HG02642 (cell line): ENCODE results near the gene ZNF853.

Source experiments
- ATAC-seq: cut with Tn5 transposase; IDR thresholded peaks from one replicate; pipeline ENCODE4 v1.9.1; 2021; ENCODE audit warnings: mild to moderate bottlenecking; ENCODE audit not compliant: unreplicated experiment, poor library complexity

ZNF853 gene

GRCh38 chr7:6604458-6604857 lies 11.0 kb upstream of the ZNF853 start:
- no peak for ATAC-seq

DNA sequence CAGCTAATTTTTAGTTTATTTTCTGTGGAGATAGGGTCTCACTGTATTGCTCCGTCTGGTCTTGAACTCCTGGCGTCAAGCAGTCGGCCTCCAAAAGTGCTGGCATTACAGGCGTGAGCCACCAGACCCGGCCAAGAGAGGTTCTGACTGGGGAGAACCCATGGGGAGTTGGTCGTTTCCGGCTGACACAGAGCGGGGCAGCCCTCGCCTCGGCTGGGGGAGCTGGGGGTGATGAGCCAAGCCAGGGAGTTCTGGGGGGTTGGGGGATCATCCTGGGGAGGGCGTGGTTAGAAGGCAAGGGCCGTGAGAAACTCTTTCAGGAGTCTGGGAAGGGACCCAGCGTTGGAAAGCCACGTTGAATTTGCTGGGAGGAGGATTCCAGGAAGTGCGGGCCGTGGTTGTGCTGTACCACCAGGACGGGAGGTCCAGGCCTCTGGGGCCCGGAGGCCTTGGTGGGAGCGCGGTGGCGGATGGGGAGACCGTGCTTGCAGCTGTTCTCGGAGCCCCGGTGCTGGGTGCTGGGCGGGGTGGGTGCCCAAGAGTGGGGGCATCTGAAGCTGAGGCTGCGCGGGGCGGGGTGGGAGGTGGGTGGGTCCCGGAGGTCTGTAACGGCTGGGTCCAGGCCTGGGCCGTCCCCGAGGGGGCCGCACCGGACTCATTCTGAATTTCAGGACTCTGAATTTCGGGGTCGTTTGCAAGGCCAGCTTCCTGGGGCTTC lies 8.4 kb upstream of the ZNF853 start:
- ATAC-seq, result no peak

DNA sequence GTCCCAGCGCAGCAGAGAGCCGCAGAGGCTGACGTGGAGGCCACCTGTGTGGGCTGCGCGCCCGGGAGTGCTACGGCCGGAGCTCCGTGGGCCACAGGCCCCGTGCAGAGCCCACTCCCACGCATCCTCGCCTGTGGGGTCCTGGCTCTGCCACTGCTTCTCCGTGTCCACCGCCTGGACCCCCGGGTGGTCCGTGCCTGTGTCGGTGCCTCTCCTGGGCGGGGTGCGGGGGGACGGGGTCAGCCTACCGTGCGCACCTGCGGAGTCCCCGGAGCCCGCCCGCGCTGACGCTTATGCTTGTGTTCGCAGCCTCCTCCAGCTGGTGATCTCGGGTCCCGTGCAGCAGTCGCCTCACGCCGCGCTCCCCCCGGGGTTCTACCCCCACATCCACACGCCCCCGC lies 7.8 kb upstream of the ZNF853 start:
- no peak for ATAC-seq

GRCh38 chr7:6608081-6608480 lies 7.3 kb upstream of the ZNF853 start:
- ATAC-seq, result no peak

DNA sequence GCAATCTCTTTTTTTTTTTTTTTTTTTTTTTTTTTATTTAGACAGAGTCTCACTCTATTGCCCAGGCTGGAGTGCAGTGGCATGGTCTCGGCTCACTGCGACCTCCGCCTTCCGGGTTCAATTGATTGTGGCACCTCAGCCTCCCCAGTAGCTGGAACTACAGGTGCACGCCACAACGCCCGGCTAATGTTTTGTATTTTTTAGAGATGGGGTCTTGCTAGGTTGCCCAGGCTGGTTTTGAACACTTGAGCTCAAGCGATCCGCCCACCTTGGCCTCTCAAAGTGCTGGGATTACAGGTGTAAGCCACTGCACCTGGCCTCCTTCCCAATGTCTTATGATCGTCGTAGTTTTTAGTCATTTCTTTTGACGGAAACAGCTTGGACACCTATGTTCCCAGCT lies 6.6 kb upstream of the ZNF853 start:
- no peak for ATAC-seq

GRCh38 chr7:6612819-6613218 lies 2.6 kb upstream of the ZNF853 start:
- no peak for ATAC-seq

DNA sequence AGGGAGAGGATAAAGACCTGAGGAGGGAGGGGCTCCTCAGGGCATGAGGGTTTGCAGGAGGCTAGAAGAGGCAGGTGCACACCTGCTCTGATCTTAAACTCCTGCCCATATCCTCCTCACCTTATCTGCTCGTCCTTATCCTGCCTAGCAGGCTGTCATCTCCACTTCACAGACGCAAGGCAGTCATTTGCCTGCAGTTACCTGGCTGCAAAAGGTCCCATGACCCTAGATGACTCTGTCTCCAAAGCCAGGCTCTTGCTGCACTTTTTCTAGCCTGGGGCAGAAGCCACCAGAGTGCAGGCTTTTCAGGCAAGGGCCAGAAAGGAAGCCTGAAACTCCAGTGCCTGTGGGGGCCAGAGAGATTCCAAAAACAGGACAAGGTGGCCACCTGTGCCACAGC lies 1.7 kb upstream of the ZNF853 start:
- ATAC-seq, result no peak

GRCh38 chr7:6615723-6616555 lies 529 bp downstream of the ZNF853 start:
- ATAC-seq, result no peak

DNA sequence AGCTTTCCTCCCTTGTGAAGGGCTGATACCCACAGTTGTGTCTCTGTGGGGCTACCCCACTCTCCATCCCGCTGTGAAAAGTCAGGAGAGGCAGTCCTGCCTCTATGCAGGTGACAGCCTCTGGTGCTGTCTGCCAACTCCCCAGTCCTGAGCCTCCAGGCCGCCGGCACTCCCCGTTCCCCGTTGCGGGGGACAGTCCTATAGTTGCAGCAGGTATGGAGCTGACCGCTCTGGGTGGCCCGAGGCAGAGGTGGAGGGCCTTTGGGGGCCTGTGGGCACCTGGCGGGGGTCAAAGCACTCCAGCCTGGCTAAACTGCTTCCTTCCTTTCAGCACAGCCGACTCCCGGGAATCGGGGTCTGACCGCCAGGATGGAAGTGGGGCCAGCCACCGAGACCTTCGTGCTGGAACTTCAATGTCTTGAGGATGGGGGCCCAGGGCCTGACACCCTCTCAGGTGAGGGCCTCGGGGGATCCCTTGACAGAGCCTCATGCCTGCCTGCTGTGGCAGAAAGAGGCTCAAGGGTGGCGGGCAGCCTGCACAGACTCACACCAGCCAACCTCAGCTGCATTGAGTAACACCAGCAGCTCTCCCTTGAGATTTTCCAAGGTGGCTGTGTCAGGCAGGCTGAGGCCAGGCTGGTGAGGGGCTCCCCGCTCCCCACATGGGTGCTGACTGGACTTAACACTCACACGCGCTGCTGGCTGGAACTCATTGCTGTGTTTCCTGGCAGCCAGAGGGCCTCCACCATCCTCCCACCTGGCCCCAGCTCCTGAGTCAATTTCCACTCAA lies 1.6 kb downstream of the ZNF853 start:
- ATAC-seq, result no peak

- ATAC-seq, result no peak
Measured at GRCh38 chr7:6618621-6619020, 3.2 kb downstream of the ZNF853 start.

DNA sequence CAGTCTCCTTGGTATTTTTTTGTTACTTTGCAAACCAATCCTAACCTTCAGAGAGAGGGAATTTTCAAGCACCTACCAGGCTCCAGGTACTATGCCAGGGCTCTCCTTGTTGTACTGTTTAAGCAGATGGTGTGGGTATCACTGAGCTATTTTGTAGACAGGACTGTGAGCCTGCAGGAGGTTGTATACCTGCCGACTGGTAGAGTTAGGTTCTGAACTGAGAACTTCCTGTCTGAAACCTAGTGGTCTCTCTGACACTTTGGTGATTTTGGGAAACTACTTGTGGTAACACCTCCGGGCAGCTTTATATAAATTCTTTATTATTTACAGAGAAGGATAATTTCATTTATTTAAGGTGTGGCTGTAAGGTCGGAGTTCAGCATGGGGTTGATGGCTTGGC lies 4.6 kb downstream of the ZNF853 start:
- ATAC-seq, result no peak

DNA sequence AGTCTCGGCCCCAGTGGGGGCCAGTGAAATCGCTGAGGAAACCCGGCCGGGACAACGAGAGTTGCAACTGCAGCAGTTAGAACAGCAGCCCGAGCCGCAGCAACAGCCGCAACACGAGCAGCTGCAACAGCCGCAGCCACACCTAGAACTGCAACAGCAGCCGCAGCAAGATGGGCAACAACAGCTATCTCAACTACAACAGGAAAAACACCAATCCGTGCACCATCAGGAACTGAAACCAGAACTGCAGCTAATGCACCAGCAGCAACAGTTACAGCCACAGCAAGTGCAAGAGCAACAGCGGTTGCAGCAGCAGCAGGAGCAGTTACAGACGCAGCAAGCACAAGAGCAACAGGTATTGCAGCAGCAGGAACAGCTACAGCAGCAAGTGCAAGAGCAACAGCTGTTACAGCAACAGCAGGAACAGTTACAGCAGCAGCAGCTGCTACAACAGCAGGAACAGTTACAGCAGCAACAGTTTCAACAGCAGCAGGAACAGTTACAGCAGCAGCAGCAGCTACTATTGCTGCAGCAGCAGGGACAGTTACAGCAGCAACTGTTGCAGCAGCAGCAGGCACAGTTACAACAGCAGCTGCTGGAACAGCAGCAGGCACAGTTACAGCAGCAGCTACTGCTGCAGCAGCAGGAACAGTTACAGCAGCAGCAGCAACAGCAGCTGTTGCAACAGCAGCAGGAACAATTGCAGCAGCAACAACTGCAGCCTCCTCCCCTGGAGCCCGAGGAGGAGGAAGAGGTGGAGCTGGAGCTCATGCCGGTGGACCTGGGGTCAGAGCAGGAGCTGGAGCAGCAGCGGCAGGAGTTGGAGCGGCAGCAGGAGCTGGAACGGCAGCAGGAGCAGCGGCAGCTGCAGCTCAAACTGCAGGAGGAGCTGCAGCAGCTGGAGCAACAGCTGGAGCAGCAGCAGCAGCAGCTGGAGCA lies 6.1 kb downstream of the ZNF853 start:
- no peak for ATAC-seq

DNA sequence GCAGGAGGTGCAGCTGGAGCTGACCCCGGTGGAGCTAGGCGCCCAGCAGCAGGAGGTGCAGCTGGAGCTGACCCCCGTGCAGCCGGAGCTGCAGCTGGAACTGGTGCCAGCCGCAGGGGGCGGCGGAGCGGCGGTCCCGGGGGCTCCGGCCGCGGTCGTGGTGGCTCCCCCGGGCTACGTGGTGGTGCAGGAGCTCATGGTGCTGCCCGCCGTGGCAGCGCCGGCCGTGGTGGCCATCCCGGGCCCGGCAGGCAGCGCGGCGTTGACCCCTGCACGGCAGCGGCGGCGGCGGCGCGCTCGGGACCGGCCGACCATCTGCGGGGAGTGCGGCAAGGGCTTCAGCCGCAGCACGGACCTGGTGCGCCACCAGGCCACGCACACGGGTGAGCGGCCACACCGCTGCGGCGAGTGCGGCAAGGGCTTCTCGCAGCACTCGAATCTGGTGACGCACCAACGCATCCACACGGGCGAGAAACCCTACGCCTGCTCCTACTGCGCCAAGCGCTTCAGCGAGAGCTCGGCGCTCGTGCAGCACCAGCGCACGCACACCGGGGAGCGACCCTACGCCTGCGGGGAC lies 6.8 kb downstream of the ZNF853 start:
- no peak for ATAC-seq

DNA sequence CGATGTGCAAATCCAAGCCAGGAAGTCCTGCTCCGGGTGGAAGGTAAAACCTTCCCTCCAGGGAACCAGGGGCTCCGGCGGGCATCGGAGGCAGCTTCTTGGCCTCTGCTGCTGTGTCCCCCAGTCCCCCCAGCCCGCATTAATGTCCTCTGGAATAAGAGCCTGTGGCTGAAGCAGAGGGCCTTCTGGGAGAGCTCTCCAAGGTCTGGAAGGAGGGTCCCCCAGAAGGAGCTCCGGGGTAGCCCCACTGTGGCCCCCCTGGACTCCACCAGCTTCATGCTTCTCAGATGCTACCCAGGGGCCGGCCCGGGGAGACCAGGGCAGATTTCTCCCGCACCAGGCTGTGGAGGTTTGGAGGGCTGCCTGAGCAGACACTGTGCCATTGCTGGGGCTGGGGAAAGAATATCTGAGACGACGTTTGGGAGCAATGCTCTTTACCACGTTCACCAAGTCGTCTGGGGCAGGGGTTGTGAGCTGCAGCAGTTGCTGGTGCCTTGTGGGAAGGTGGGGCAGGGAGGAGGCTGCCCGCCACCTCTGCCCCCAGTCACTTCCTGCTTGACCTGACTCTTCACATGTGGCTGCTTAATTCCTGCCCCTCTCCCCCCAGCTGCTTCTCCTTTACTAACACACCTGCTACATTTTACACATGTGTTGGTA lies 8.3 kb downstream of the ZNF853 start:
- no peak for ATAC-seq

GRCh38 chr7:6624246-6624611 lies 8.8 kb downstream of the ZNF853 start:
- no peak for ATAC-seq

- ATAC-seq, result no peak
Measured at GRCh38 chr7:6628045-6628444, 12.6 kb downstream of the ZNF853 start.

- no peak for ATAC-seq
Measured at GRCh38 chr7:6630007-6630849, 14.8 kb downstream of the ZNF853 start.

GRCh38 chr7:6631605-6632004 lies 16.2 kb downstream of the ZNF853 start:
- no peak for ATAC-seq
